ENCODE measurements around the gene ZFYVE28.

- TF ChIP-seq GATA2 (IDR thresholded peaks at IDR 0.05; ENCODE audit: low read depth, low read length): no peak
- no peak for TF ChIP-seq GATA3 (IDR thresholded peaks at IDR 0.05; ENCODE audit: low read depth, low read length)
These were observed 32.9 kb downstream of the ZFYVE28 start for GRCh38 chr4:2385516-2385915.

Data from SH-SY5Y (cell line).